Stimulated activated CD4-positive, alpha-beta T cell treated with anti-CD3 and anti-CD28 coated beads, Interleukin-1b, Interleukin-23, amount 100 ng/mL, for 24 hours (primary cell): ENCODE data around the gene SUSD1.
"Not testable (repeated sequence)": the region's sequence is repeated elsewhere in the genome, so short reads cannot be mapped to it uniquely, and the experiment has no call there.

Experiments
- DNase-seq, 4 experiments: peaks; one replicate each; pipeline ENCODE4 v3.0.0-alpha.2; 2020; ENCODE audit warnings: low read depth in 4 of 4, low spot score in 1 of 4

SUSD1 gene

GRCh38 chr9:112174965-112175795 lies at the start of gene SUSD1:
Gene SUSD1, minus strand, starts transcription at chr9:112175297. Its CDS starts 62 bp downstream, at chr9:112175235.
- peak in 1 of 4 experiments; percentile 12 for DNase-seq

- DNase-seq: no peak
Observed at GRCh38 chr9:112224401-112225289, 49.5 kb upstream of the SUSD1 start.

GRCh38 chr9:112218908-112219307 lies 43.8 kb upstream of the SUSD1 start:
- no peak for DNase-seq

- no peak for DNase-seq
Observed at GRCh38 chr9:112212926-112213325, 37.8 kb upstream of the SUSD1 start.

GRCh38 chr9:112207451-112207850 lies 32.4 kb upstream of the SUSD1 start:
- no peak for DNase-seq

GRCh38 chr9:112203536-112203935 lies 28.4 kb upstream of the SUSD1 start:
- no peak for DNase-seq

- no peak for DNase-seq
Observed at GRCh38 chr9:112200711-112201110, 25.6 kb upstream of the SUSD1 start.

GRCh38 chr9:112198646-112199045 lies 23.5 kb upstream of the SUSD1 start:
- no peak for DNase-seq

GRCh38 chr9:112194969-112195431 lies 19.9 kb upstream of the SUSD1 start:
- no peak for DNase-seq

- DNase-seq: no peak
Observed at GRCh38 chr9:112193572-112194288, 18.6 kb upstream of the SUSD1 start.

GRCh38 chr9:112190320-112190719 lies 15.2 kb upstream of the SUSD1 start:
- not testable (repeated sequence) for DNase-seq

GRCh38 chr9:112188884-112189283 lies 13.8 kb upstream of the SUSD1 start:
- DNase-seq: no peak

GRCh38 chr9:112187404-112187803 lies 12.3 kb upstream of the SUSD1 start:
- DNase-seq: no peak

- DNase-seq: no peak
Observed at GRCh38 chr9:112186695-112187094, 11.6 kb upstream of the SUSD1 start.

- DNase-seq: no peak
Observed at GRCh38 chr9:112184946-112185345, 9.8 kb upstream of the SUSD1 start.

GRCh38 chr9:112184221-112184620 lies 9.1 kb upstream of the SUSD1 start:
- DNase-seq: no peak

- DNase-seq: peak in 1 of 4 experiments; percentile 28
Observed at GRCh38 chr9:112180387-112180881, 5.3 kb upstream of the SUSD1 start.

GRCh38 chr9:112179816-112180215 lies 4.7 kb upstream of the SUSD1 start:
- DNase-seq: no peak

GRCh38 chr9:112176524-112176923 lies 1.4 kb upstream of the SUSD1 start:
- no peak for DNase-seq

- DNase-seq: no peak
Observed at GRCh38 chr9:112175796-112176315, 759 bp upstream of the SUSD1 start.
